Skeletal muscle tissue (tissue), 4 donors: ENCODE data around the gene PUS1. TPM values are rescaled to one million over a fixed set of nuclear protein-coding genes. Genes with fewer than 3 reads are reported as not detected.
"Not testable (repeated sequence)": the region's sequence is repeated elsewhere in the genome, so short reads cannot be mapped to it uniquely, and the experiment has no call there.

Experiments used
- H3K27ac ChIP-seq: one replicate; pipeline ENCODE4 v1.7.0; 2013; ENCODE audit warnings: mild to moderate bottlenecking, low read depth, low read length, inconsistent platforms
- H3K27me3 ChIP-seq, 3 donors: one replicate each; pipeline ENCODE4 v1.7.0; 2013; ENCODE audit warnings: low read length in 3 of 3; ENCODE audit not compliant: control insufficient read depth in 3 of 3, insufficient read depth in 3 of 3
- H3K36me3 ChIP-seq, 3 donors: one replicate each; pipeline ENCODE4 v1.7.0; 2013; ENCODE audit warnings: low read length in 3 of 3; ENCODE audit not compliant: control insufficient read depth in 3 of 3, insufficient read depth in 3 of 3
- H3K4me1 ChIP-seq, 3 donors: one replicate each; pipeline ENCODE4 v1.7.0; 2013; ENCODE audit warnings: low read length in 3 of 3, mild to moderate bottlenecking in 3 of 3; ENCODE audit not compliant: control insufficient read depth in 3 of 3, insufficient read depth in 3 of 3
- H3K4me3 ChIP-seq, 3 donors: one replicate each; pipeline ENCODE4 v1.7.0; 2013; ENCODE audit warnings: low read length in 3 of 3
- H3K9ac ChIP-seq, 3 donors: one replicate each; pipeline ENCODE4 v1.7.0; 2013; ENCODE audit warnings: low read length in 3 of 3, mild to moderate bottlenecking in 3 of 3, moderate library complexity in 2 of 3, low read depth in 1 of 3
- H3K9me3 ChIP-seq, 3 donors: one replicate each; pipeline ENCODE4 v1.7.0; 2013; ENCODE audit warnings: low read length in 3 of 3; ENCODE audit not compliant: control insufficient read depth in 3 of 3
- total RNA-seq: library from RNA; depleted of rRNA; stranded (reverse); fragments of >200 nt; gene quantifications from one replicate; pipeline ENCODE4 v1.2.3, GENCODE V29; 2014
- donor health status: Osteomylitis.

PUS1 gene
- total RNA-seq, 1 donor from 2014 or later = 4.7 TPM

GRCh38 chr12:131946757-131947156 lies 17.7 kb downstream of the PUS1 start:
- no peak overlapping the region for H3K4me3 ChIP-seq
- peaks cover 9 to 13% (median 11%) of the 10 kb centered on the region in 3 donors for H3K36me3 ChIP-seq
- no peak overlapping the region for H3K9ac ChIP-seq
- no peaks in the 10 kb centered on the region for H3K9me3 ChIP-seq
- no peak overlapping the region for H3K27ac ChIP-seq
- no peaks in the 10 kb centered on the region for H3K27me3 ChIP-seq
- H3K4me1 ChIP-seq = peaks cover 9 to 15% (median 13%) of the 10 kb centered on the region in 3 donors

GRCh38 chr12:131947482-131948027 lies 18.5 kb downstream of the PUS1 start:
- Histone ChIP-seq H3K9ac (no peak overlapping the region), H3K36me3 (peaks cover 7 to 10% (median 7%) of the 10 kb centered on the region in 3 donors), H3K4me3 (no peak overlapping the region), H3K27ac (peak overlapping the region; percentile 30), H3K9me3 (no peaks in the 10 kb centered on the region), H3K4me1 (peaks cover 9 to 16% (median 15%) of the 10 kb centered on the region in 3 donors), H3K27me3 (no peaks in the 10 kb centered on the region)

DNA sequence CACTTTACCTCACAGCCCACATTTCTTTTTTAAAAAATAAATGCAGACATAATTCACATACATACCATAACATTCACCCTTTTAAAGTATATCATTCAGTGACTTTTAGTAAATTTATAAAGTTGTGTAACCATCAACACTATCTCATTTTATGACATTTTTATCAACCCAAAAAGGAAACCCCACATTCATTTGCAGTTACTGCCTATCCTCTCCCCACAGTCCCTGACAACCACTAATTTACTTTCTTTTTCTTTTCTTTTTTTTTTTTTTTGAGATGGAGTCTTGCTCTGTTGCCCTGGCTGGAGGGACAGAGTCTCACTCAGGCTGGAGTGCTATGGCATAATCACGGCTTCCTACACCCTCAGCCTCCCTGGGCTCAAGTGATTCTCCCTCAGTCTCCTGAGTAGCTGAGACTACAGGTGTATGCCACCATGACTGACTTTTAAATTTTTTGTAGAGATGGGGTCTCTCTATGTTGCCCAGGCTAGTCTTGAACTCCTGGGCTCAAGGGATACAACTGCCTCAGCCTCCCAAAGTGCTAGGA lies 19.2 kb downstream of the PUS1 start:
- Histone ChIP-seq H3K9ac (no peak overlapping the region), H3K27ac (peak overlapping the region; percentile 72), H3K4me3 (no peak overlapping the region)

GRCh38 chr12:131948713-131949430 lies 19.8 kb downstream of the PUS1 start:
- H3K27ac ChIP-seq = peak overlapping the region; percentile 72
- H3K4me1 ChIP-seq = peaks cover 12 to 21% (median 15%) of the 10 kb centered on the region in 3 donors
- H3K27me3 ChIP-seq, H3K36me3 ChIP-seq, H3K9me3 ChIP-seq: not testable (repeated sequence)
- H3K9ac ChIP-seq = peak overlapping the region in 2 of 3 donors; percentile 45 to 64
- peak overlapping the region; percentile 60 to 75 (median 67) for H3K4me3 ChIP-seq

More for the DNA sequence above, 19.2 kb downstream of the PUS1 start:
- Histone ChIP-seq H3K27me3 (no peaks in the 10 kb centered on the region), H3K9me3 (no peaks in the 10 kb centered on the region), H3K4me1 (peaks cover 12 to 21% (median 15%) of the 10 kb centered on the region in 3 donors), H3K36me3 (peaks cover 5 to 10% (median 7%) of the 10 kb centered on the region in 3 donors)

DNA sequence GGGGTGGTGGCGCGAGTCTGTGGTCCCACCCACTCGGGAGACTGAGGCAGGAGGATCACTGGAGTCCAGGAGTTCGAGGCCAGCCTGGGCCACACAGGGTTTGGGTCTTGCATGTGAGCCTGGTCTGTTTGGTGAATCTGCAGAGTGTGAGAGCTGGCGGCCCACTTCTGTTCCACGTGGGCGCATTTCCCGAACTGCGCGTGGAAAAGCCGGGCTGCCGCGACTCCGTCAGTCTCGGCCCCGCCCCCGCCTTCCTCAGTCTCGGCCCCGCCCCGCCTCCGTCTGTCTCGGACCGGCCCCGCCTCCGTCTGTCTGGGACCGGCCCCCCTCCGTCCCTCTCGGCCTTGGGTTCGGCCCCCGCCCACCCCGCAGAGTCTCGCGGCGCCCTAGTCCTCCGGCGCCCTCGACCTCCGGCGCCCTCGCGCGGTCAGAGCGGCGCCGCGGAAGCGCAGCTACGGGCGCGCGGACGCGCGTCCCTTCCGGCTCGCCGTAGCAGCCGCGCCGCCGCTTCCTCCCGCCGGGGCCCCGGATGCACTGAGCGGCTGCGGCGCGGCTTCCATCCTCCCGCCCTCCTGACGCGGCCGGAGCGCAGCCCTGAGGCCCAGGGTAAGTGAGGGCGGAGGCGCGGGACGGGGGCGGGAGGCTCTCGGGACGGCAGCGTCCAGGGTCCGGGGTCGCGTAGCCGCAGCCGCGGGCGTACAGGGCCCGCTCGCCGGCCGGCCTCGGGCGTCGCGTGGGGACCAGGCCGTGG lies 20.5 kb downstream of the PUS1 start, which contains the start of gene EP400:
EP400 (plus strand) TSS at position 512 of the 751 bp plus-strand sequence. CDS start 10,678 bp downstream, outside the sequence.
- H3K4me3 ChIP-seq = peak within 1 kb of the TSS; percentile 82 to 86 (median 82)
- H3K9me3 ChIP-seq = no peaks in the 10 kb centered on the region
- H3K9ac ChIP-seq = peak within 1 kb of the TSS; percentile 79 to 92 (median 87)
- no peaks in the 10 kb centered on the region for H3K27me3 ChIP-seq
- peaks cover 12 to 21% (median 15%) of the 10 kb centered on the region in 3 donors for H3K4me1 ChIP-seq
- peaks cover 0 to 7% (median 4%) of the 10 kb centered on the region in 3 donors for H3K36me3 ChIP-seq
- H3K27ac ChIP-seq = peak within 1 kb of the TSS; percentile 72

DNA sequence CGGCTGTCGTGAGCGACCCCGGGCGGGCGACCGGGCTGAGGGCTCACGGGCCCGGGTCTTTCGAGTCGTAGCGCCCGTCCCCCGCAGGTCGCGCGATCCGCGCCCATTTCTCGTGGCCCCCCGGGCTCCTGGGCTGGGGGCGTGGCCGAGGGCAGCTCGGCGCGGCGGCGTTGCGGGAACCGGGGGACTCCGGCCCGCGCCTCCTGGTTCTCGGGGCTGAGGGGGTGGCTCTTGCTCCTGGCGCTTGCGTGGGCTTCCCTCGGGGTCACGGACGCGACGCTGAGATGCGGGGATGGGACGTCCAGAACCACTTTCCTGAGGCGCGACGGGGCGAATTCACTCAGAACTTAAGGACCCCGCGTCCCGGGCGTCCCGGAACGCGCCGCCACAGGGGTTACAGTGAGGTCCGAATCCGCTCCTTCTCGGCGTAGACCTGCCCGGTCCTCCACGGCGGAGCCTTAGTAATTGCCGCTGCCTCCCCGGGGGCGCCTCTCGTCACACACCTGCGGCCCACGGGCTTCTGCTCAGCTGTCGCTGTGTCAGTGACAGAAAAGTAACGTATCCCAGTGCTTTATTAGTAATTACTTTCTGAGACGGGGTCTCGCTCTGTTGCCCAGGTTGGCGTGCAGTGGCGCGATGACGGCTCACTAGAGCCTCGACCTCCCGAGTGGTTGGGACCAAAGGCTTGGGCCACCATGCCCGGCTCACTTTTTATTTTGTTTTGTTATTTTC lies 21.3 kb downstream of the PUS1 start:
- peaks cover 12 to 21% (median 15%) of the 10 kb centered on the region in 3 donors for H3K4me1 ChIP-seq
- peak overlapping the region; percentile 82 to 86 (median 82) for H3K4me3 ChIP-seq
- peaks cover 0 to 3% (median 0%) of the 10 kb centered on the region in 3 donors for H3K36me3 ChIP-seq
- no peaks in the 10 kb centered on the region for H3K27me3 ChIP-seq
- peak overlapping the region; percentile 72 for H3K27ac ChIP-seq
- no peaks in the 10 kb centered on the region for H3K9me3 ChIP-seq
- peak overlapping the region; percentile 79 to 92 (median 87) for H3K9ac ChIP-seq

DNA sequence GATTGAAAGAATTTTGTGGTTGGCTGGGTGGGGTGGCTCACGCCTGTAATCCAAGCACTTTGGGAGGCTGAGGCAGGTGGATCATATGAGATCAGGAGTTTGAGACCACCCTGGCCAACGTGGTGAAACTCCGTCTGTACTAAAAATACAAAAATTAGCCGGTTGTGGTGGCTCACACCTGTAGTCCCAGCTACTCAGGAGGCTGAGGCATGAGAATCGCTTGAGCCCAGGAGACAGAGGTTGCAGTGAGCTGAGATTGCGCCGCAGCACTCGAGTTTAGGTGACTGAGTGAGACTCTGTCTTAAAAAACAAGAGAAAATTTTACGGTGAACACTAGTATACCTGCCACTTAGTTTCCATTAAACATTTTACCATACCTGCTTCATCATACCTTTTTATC lies 24.7 kb downstream of the PUS1 start:
- not testable (repeated sequence) for H3K4me3 ChIP-seq, H3K27me3 ChIP-seq, H3K9ac ChIP-seq, H3K9me3 ChIP-seq, H3K27ac ChIP-seq, H3K36me3 ChIP-seq
- H3K4me1 ChIP-seq = peaks cover 17 to 30% (median 26%) of the 10 kb centered on the region in 3 donors

- not testable (repeated sequence) for H3K27ac ChIP-seq, H3K27me3 ChIP-seq, H3K9ac ChIP-seq, H3K4me3 ChIP-seq, H3K9me3 ChIP-seq, H3K36me3 ChIP-seq
- peaks cover 22 to 37% (median 32%) of the 10 kb centered on the region in 3 donors for H3K4me1 ChIP-seq
These were observed 25.4 kb downstream of the PUS1 start for GRCh38 chr12:131954460-131954859.

GRCh38 chr12:131959116-131959515 lies 30.0 kb downstream of the PUS1 start:
- H3K9ac ChIP-seq = peak overlapping the region; percentile 8 to 70 (median 33)
- no peak overlapping the region for H3K27ac ChIP-seq
- no peak overlapping the region for H3K4me3 ChIP-seq
- peaks cover 19 to 30% (median 26%) of the 10 kb centered on the region in 3 donors for H3K4me1 ChIP-seq
- H3K27me3 ChIP-seq = no peaks in the 10 kb centered on the region
- no peaks in the 10 kb centered on the region for H3K9me3 ChIP-seq
- H3K36me3 ChIP-seq = peaks cover 3 to 10% (median 6%) of the 10 kb centered on the region in 3 donors
